Measurements from ENCODE around the gene TOPORS.
A peak's percentile ranks its signal among the peaks of the same experiment; 100 is the strongest.
"Not testable (repeated sequence)": the region's sequence is repeated elsewhere in the genome, so short reads cannot be mapped to it uniquely, and the experiment has no call there.

The TOPORS gene

GRCh38 chr9:32565967-32566366, 13.6 kb upstream of the TOPORS start:
- no peak for DNase-seq (ENCODE audit: low read depth)

DNA sequence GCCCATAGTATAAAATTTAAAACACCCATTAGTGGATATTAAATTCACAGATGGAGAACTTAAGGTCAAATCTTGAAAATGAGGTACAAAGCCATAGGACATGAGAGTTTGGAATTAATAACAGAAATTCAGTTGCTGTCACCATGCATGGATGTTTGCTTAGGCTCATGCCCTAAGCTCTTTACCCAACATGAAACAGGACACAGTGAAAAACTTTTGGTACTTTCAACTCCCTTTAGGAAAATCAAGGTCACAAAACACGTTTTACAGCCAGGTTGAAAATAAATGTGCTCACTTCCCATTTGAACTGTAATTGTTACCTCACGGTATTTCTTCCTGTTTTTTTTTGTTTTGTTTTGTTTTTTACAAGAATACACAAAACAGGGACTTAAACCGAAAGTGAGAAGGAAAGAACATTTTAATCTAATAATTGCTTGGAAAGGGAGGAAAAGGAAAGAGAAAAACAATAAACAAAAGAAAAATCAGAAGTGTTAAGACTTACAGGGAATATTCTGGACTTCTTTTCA, 6.1 kb upstream of the TOPORS start:
- no peak for DNase-seq (ENCODE audit: low read depth)

GRCh38 chr9:32554591-32554990, 2.2 kb upstream of the TOPORS start:
- no peak for DNase-seq (ENCODE audit: low read depth)

DNA sequence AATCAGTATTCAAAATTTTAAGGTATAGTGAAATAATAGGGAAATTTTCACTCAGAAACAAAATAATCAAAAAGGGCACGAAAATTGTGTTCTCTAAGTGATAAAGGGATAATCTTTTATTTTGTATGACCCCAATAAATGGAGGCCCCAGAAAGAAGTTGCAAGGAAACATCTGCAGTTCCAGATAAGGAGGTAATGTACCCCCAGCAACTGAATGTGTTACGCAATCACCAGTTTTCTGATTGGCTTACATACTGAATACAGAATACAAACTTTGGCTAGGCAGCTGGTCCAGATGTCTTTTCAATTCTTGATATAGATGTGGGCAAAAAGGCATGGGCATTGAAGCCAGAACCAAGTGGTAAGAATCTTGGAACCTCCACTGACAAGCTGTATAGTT, 1.7 kb upstream of the TOPORS start:
- DNase-seq (ENCODE audit: low read depth), result no peak

- DNase-seq (ENCODE audit: low read depth), result peak; percentile 11
These were observed 922 bp downstream of the TOPORS start for GRCh38 chr9:32551276-32552051.

GRCh38 chr9:32550562-32551275, 1.7 kb downstream of the TOPORS start:
- peak; percentile 91 for DNase-seq (ENCODE audit: low read depth)

DNA sequence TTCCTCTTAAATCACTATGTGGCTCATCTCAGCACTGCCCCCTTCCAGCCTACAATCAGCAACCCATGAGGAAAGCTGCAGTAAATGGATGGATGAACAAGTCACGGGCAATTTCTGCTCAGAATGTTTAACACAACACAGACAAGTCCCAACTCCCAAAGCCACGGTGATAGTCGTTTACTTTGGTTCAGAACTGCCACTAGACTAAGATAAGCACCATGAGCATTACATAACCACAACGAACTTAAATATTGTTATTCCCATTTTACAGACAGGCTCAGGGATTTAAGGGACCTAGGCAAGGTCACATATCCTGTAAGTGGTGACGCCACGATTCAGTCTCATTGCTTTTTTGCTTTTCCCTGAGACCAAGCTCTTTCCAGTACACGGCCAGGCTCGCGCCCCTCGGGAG, 2.2 kb downstream of the TOPORS start:
- no peak for DNase-seq (ENCODE audit: low read depth)

DNA sequence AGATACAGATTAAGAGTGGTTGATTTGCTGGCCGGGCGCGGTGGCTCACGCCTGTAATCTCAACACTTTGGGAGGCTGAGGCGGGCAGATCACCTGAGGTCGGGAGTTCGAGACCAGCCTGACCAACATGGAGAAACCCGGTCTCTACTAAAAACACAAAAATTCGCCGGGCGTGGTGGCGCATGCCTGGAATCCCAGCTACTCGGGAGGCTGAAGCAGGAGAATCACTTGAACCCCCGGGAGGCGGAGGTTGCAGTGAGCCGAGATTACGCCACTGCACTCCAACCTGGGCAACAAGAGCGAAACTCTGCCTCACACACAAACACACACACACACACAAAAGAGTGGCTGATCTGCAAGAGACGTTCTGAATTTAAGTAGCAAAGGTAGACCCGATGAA, 4.2 kb downstream of the TOPORS start:
- not testable (repeated sequence) for DNase-seq (ENCODE audit: low read depth)

DNA sequence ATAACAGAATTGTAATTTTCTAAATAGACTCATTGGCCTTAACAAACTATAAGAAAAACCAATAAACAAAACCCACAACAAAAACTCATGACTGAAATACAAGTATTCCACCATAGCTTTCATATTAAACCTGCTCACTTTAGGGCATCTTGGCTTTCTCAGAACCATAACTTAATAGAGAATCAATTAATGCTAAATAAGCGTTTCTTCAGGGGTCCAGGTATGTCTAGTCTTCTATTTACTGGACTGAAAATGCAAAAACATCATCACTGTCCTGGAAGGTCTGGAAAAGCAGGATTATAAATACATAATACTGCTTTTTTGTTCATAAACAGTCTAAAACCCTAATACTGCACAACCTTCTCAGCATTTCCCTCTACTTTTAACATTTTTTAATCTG, 6.5 kb downstream of the TOPORS start:
- DNase-seq (ENCODE audit: low read depth), result no peak

GRCh38 chr9:32543047-32543446, 9.3 kb downstream of the TOPORS start:
- DNase-seq (ENCODE audit: low read depth), result no peak

DNA sequence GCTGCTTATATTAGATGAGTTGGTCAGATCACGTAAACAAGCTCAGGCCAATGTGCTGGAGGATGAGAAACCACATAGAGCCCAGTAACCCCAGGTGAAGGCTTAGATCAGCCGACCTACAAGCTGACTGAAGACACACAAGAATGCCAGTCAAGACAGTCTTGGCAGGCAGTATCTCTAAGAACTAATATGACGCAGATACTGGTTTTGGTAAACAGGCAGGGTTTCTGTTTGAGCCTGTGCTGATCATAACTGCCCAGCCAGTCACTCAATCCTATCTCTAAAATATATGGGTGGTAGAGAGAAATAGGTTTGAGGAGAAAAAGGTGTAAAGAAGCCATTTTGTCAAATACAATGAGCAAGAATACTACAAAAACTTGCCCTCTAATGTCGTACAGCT, 18.6 kb downstream of the TOPORS start:
- no peak for DNase-seq (ENCODE audit: low read depth)

- DNase-seq (ENCODE audit: low read depth), result no peak
These were observed 19.1 kb downstream of the TOPORS start for GRCh38 chr9:32533336-32533735.

GRCh38 chr9:32526707-32527048, 25.7 kb downstream of the TOPORS start:
- DNase-seq (ENCODE audit: low read depth), result no peak

DNA sequence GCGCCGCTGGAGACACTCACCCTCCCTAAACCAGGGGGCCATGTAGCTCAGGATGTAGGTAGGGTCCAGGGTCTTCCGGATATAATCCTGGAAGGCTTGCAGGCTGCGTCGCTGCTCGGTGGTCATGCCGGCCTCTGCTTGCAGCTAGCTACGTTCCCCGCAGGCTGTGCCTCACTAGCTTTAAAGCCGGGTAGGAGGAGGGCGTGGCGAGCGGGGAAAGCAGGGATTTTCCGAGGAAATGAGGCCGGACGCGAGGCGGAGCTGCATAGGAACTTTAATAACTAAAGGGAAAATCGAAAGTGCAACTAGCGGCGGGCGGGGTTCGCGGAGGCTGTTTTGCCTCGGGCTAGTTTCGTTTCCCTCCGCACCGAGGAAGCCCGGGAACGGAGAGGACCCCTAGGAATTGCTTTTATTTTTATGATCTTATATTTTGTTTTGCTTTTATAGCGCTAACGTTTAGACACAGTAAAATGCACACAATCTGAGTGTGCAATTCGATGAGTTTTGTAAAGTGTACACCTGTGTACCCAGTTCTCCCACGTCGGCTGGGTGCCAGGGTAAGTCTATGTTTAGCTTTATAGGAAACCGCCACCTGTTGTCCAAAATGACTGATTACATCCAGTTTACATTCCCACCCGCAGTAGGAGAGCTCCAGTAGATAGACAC, 26.2 kb downstream of the TOPORS start, which contains the start of gene RIGI:
Gene RIGI, minus strand, starts transcription at position 156 of the 666 bp plus-strand sequence. Its CDS starts 30 bp downstream, at position 126.
- peak; percentile 70 for DNase-seq (ENCODE audit: low read depth)

DNA sequence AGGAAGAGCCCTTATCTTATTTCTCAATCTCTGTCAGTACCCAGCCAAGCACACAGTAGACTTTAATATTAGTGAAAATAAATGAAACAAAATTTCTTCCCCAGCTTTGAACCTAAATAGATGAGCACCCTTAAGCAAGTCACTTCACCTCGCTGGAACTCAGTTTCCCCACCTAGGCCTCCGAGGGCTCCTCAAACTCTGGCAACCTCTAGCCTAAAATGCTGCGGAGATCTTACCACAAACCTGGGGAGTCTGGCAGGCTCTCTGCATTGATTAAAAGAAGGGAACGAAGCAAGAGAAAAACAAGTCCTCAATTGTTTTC, 26.7 kb downstream of the TOPORS start:
- DNase-seq (ENCODE audit: low read depth), result no peak

DNA sequence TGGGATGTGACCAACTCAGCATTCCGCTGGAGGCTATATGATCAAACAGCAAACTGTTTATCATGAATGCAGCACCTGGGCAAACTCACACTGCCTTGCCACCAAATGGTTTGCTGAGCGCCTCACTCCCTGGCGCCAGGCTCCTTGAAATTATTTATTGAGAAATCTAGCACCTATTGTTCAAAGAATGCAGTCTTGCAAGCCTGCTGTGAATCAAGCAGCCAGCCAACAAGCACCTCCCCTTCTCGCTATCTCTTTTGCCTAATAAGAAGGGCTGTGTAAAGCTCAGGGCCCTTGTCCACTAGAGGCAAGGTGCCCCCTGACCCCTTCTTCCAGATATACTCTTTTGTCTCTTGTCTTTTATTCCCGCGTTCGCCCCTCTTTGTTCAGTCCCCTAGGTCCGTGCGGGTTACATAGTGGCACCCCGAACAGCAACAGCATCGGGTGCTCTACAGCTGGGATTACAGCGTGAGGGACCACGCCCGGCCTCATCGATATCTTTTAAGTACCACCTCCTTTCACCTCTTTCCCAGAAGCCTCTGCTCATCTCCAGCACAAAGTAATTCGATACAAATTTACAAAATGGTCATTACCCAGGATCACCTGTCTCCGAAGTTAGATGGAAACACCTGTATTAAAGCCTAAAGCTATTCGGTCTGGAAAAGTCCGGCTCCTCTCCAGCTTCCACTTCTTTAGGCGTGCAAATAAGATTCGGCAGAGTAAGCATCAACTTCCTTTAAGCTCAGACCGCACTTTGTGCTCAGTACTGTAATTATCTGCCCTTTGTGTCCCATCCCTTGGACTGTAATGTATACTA, 27.3 kb downstream of the TOPORS start:
- no peak for DNase-seq (ENCODE audit: low read depth)

- DNase-seq (ENCODE audit: low read depth), result not testable (repeated sequence)
These were observed 27.9 kb downstream of the TOPORS start for GRCh38 chr9:32524558-32524891.

GRCh38 chr9:32523910-32524309, 28.5 kb downstream of the TOPORS start:
- no peak for DNase-seq (ENCODE audit: low read depth)

GRCh38 chr9:32518276-32518675, 34.1 kb downstream of the TOPORS start:
- DNase-seq (ENCODE audit: low read depth), result no peak

DNA sequence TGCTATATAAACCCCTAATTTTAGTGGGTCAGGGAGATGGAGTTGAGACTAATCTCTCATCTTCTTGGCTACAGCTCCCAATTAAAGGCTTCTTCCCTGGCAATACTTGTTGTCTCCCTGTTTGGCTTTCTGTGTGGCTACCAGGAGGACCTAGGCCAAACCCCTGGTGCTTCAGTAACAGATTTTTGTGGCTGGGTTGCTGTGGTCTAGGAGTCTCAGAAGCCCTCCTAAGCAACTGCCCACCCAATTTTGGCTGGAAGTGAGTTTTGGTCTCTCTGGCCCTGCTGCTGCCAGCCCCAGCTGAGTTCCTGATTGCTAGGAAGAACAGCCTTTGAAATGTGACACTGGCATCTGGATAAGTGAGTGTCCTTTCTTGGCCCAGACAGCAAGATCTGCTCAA, 36.1 kb downstream of the TOPORS start:
- DNase-seq (ENCODE audit: low read depth), result no peak

GRCh38 chr9:32508728-32509127, 43.7 kb downstream of the TOPORS start:
- no peak for DNase-seq (ENCODE audit: low read depth)

- DNase-seq (ENCODE audit: low read depth), result no peak
These were observed 49.4 kb downstream of the TOPORS start for GRCh38 chr9:32503008-32503407.

Data from stimulated activated CD8-positive, alpha-beta memory T cell treated with anti-CD3 and anti-CD28 coated beads, Interleukin-15, amount 100 ng/mL, for 1 hour (primary cell).